Tibial nerve (tissue), 4 donors: Measurements from ENCODE around the gene AGMO. TPM values are rescaled to one million over a fixed set of nuclear protein-coding genes. Genes with fewer than 3 reads are reported as not detected.

ENCODE experiments used
- DNase-seq, 2 donors: peaks; one replicate each; pipeline ENCODE4 v3.0.0-alpha.2; 2019; ENCODE audit warnings: low spot score in 2 of 2
- H3K27ac ChIP-seq, 4 donors: fragments of 200-600 bp; sonication (generic) in 3 of 4; one replicate each; pipeline ENCODE4 v1.5.1; 2017 to 2019; ENCODE audit warnings: mild to moderate bottlenecking in 1 of 4
- H3K27me3 ChIP-seq, 2 donors: fragments of 200-600 bp; sonication (generic) in 1 of 2; one replicate each; pipeline versions ENCODE4 v1.5.1 to v1.6.0; 2017 to 2019
- H3K36me3 ChIP-seq, 3 donors: fragments of 200-600 bp; sonication (generic); one replicate each; pipeline ENCODE4 v1.5.1; 2018 to 2019
- H3K4me1 ChIP-seq, 4 donors: fragments of 200-600 bp; sonication (generic) in 3 of 4; one replicate each; pipeline ENCODE4 v1.5.1; 2017 to 2019
- H3K4me3 ChIP-seq, 4 donors: fragments of 200-600 bp; sonication (generic) in 3 of 4; one replicate each; pipeline ENCODE4 v1.5.1; 2017 to 2019; ENCODE audit warnings: mild to moderate bottlenecking in 1 of 4, moderate library complexity in 1 of 4
- H3K9me3 ChIP-seq, 4 donors: fragments of 200-600 bp; sonication (generic) in 3 of 4; one replicate each; pipeline ENCODE4 v1.5.1; 2017 to 2019
- CTCF ChIP-seq, 5 experiments: fragments of 200-600 bp in 3 of 5; fragments of 450-650 bp in 2 of 5; sonication (generic) in 3 of 5; IDR thresholded peaks; one replicate each; pipeline ENCODE4 v1.5.1; 2016 to 2019; ENCODE audit warnings: antibody characterized with exemption in 5 of 5, mild to moderate bottlenecking in 3 of 5, moderate library complexity in 2 of 5
- EP300 ChIP-seq, 2 donors: sonication (generic); formaldehyde crosslinking; IDR thresholded peaks; one replicate each; pipeline ENCODE4 v1.6.1; 2017; ENCODE audit warnings: antibody characterized with exemption in 2 of 2, mild to moderate bottlenecking in 1 of 2
- POLR2A ChIP-seq, 2 donors: fragments of 450-650 bp; IDR thresholded peaks; one replicate each; pipeline ENCODE4 v1.6.1; 2017; ENCODE audit warnings: antibody characterized with exemption in 2 of 2, mild to moderate bottlenecking in 2 of 2, moderate library complexity in 2 of 2
- WGBS, 2 donors: methylation state at CpG; one replicate each; pipeline ENCODE4 v1.1.5; 2018; 5-methylcytosine and 5-hydroxymethylcytosine counted together
- total RNA-seq, 4 donors: library from RNA; depleted of rRNA; stranded (reverse); fragments of >200 nt; gene quantifications; one replicate each; pipeline ENCODE4 v1.1.0, GENCODE V29; 2016

AGMO gene
- total RNA-seq, 4 donors from 2014 or later, result 2.4 to 14.0 (median 6.5) TPM

GRCh38 chr7:15481132-15481531 is 80.7 kb downstream of the AGMO start:
- DNase-seq, result no peak
- H3K4me1 ChIP-seq, result no peaks in the 10 kb centered on the region
- no peak overlapping the region for H3K4me3 ChIP-seq
- 45 to 65% methylated on average over 2 of the region's 2 CpGs for WGBS, 2 donors
- no peaks in the 10 kb centered on the region for H3K36me3 ChIP-seq
- no peaks in the 10 kb centered on the region for H3K27me3 ChIP-seq
- TF ChIP-seq CTCF (IDR thresholded peaks at IDR 0.05), result no peak
- TF ChIP-seq EP300 (IDR thresholded peaks at IDR 0.05), result no peak
- no peak overlapping the region for H3K27ac ChIP-seq
- no peaks in the 10 kb centered on the region for H3K9me3 ChIP-seq

GRCh38 chr7:15478401-15478800 is 83.4 kb downstream of the AGMO start:
- 80% methylated on average over 4 of the region's 4 CpGs for WGBS, 2 donors
- DNase-seq, result no peak

GRCh38 chr7:15476531-15476918 is 85.3 kb downstream of the AGMO start:
- 58 to 61% methylated on average over 3 of the region's 3 CpGs for WGBS, 2 donors
- H3K9me3 ChIP-seq, result peaks cover 0 to 2% (median 0%) of the 10 kb centered on the region in 4 donors
- no peak overlapping the region for H3K4me3 ChIP-seq
- TF ChIP-seq EP300 (IDR thresholded peaks at IDR 0.05), result no peak
- H3K36me3 ChIP-seq, result no peaks in the 10 kb centered on the region
- H3K27me3 ChIP-seq, result no peaks in the 10 kb centered on the region
- DNase-seq, result no peak
- no peaks in the 10 kb centered on the region for H3K4me1 ChIP-seq
- no peak overlapping the region for H3K27ac ChIP-seq

More at GRCh38 chr7:15478401-15478800, 83.4 kb downstream of the AGMO start:
- Histone ChIP-seq H3K4me3 (no peak overlapping the region), H3K27me3 (no peaks in the 10 kb centered on the region), H3K36me3 (no peaks in the 10 kb centered on the region), H3K9me3 (peaks cover 0 to 2% (median 0%) of the 10 kb centered on the region in 4 donors), H3K4me1 (no peaks in the 10 kb centered on the region), H3K27ac (no peak overlapping the region)
- TF ChIP-seq CTCF (IDR thresholded peaks at IDR 0.05) (no peak), POLR2A (IDR thresholded peaks at IDR 0.05) (no peak), EP300 (IDR thresholded peaks at IDR 0.05) (no peak)

GRCh38 chr7:15475808-15476530 is 85.8 kb downstream of the AGMO start:
- Histone ChIP-seq H3K27me3 (no peaks in the 10 kb centered on the region), H3K4me1 (no peaks in the 10 kb centered on the region)
- 77 to 79% methylated on average over 7 of the region's 7 CpGs for WGBS, 2 donors

GRCh38 chr7:15471669-15471950 is 90.2 kb downstream of the AGMO start:
- Histone ChIP-seq H3K27ac (no peak overlapping the region), H3K36me3 (no peaks in the 10 kb centered on the region), H3K9me3 (peaks cover 0 to 2% (median 0%) of the 10 kb centered on the region in 4 donors), H3K4me1 (no peaks in the 10 kb centered on the region), H3K4me3 (no peak overlapping the region), H3K27me3 (no peaks in the 10 kb centered on the region)
- DNase-seq, result no peak
- no peak for TF ChIP-seq EP300 (IDR thresholded peaks at IDR 0.05)
- TF ChIP-seq POLR2A (IDR thresholded peaks at IDR 0.05), result no peak
- no peak for TF ChIP-seq CTCF (IDR thresholded peaks at IDR 0.05)

More at GRCh38 chr7:15475808-15476530, 85.8 kb downstream of the AGMO start:
- Histone ChIP-seq H3K36me3 (no peaks in the 10 kb centered on the region), H3K9me3 (peaks cover 0 to 2% (median 0%) of the 10 kb centered on the region in 4 donors), H3K4me3 (no peak overlapping the region), H3K27ac (no peak overlapping the region)
- TF ChIP-seq EP300 (IDR thresholded peaks at IDR 0.05), result no peak
- DNase-seq, result no peak

- H3K9me3 ChIP-seq, result peaks cover 0 to 2% (median 0%) of the 10 kb centered on the region in 4 donors
- no peaks in the 10 kb centered on the region for H3K36me3 ChIP-seq
- WGBS, 2 donors, result 83 to 93% methylated on average over 1 of the region's 1 CpG
- no peak overlapping the region for H3K4me3 ChIP-seq
- DNase-seq, result no peak
- no peak overlapping the region for H3K27ac ChIP-seq
- H3K4me1 ChIP-seq, result no peaks in the 10 kb centered on the region
- no peaks in the 10 kb centered on the region for H3K27me3 ChIP-seq
- TF ChIP-seq CTCF (IDR thresholded peaks at IDR 0.05) (no peak), EP300 (IDR thresholded peaks at IDR 0.05) (no peak), POLR2A (IDR thresholded peaks at IDR 0.05) (no peak)
These were observed 90.8 kb downstream of the AGMO start for GRCh38 chr7:15470825-15471668.
